ENCODE results near the gene INMT.

DNA sequence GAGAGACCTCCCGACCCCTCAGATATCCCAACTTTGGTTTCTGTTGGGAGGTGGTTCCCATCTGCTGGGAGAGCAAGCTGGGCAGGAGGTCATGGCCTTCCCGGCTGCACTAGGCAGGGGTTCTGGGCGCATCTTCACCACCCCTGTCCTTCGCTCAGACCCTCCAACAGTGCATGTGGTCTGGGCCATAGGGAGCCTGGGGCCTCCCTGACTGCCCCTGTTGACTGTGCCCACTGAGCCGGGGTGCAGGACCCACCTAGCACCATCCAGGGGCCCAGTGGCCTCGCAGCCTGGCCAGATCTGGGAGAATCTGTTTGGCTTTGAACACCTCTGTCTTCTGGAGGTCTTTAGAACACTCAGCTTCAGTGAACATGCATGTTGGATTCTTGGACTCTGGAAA, 18.7 kb upstream of the INMT start:
- TF ChIP-seq, protein P1, sequence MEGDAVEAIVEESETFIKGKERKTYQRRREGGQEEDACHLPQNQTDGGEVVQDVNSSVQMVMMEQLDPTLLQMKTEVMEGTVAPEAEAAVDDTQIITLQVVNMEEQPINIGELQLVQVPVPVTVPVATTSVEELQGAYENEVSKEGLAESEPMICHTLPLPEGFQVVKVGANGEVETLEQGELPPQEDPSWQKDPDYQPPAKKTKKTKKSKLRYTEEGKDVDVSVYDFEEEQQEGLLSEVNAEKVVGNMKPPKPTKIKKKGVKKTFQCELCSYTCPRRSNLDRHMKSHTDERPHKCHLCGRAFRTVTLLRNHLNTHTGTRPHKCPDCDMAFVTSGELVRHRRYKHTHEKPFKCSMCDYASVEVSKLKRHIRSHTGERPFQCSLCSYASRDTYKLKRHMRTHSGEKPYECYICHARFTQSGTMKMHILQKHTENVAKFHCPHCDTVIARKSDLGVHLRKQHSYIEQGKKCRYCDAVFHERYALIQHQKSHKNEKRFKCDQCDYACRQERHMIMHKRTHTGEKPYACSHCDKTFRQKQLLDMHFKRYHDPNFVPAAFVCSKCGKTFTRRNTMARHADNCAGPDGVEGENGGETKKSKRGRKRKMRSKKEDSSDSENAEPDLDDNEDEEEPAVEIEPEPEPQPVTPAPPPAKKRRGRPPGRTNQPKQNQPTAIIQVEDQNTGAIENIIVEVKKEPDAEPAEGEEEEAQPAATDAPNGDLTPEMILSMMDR (IDR thresholded peaks at IDR 0.05): no peak
- no peak for TF ChIP-seq ZFX (IDR thresholded peaks at IDR 0.05; ENCODE audit: borderline replicate concordance)
